Muscle of leg (tissue), 11 donors: ENCODE measurements around the gene DCAKD. TPM values are rescaled to one million over a fixed set of nuclear protein-coding genes. Genes with fewer than 3 reads are reported as not detected.

Experiments used
- DNase-seq: peaks from one replicate; pipeline ENCODE4 v3.0.0; 2013
- H3K27ac ChIP-seq: one replicate; pipeline ENCODE4 v1.5.1; 2013; ENCODE audit warnings: mild to moderate bottlenecking, low read length, control low read depth
- H3K27me3 ChIP-seq: one replicate; pipeline ENCODE4 v1.6.1; 2013; ENCODE audit warnings: low read length; ENCODE audit not compliant: control insufficient read depth, insufficient read depth
- H3K36me3 ChIP-seq: one replicate; pipeline ENCODE4 v1.6.1; 2013; ENCODE audit warnings: low read length; ENCODE audit not compliant: control insufficient read depth, insufficient read depth
- H3K4me1 ChIP-seq: one replicate; pipeline ENCODE4 v1.6.1; 2013; ENCODE audit warnings: low read length; ENCODE audit not compliant: control insufficient read depth, insufficient read depth
- H3K4me3 ChIP-seq: one replicate; pipeline ENCODE4 v1.5.1; 2013; ENCODE audit warnings: low read length, control low read depth
- H3K9me3 ChIP-seq: replicated peaks from 2 replicates; pipeline ENCODE4 v1.6.1; 2013; ENCODE audit warnings: low read depth, low read length; ENCODE audit not compliant: control insufficient read depth
- WGBS: methylation state at CpG from one replicate; pipeline ENCODE4 v1.1.5; 2013; ENCODE audit warnings: missing lambda C conversion rate; ENCODE audit not compliant: insufficient coverage; 5-methylcytosine and 5-hydroxymethylcytosine counted together
- polyA plus RNA-seq, 8 donors: library from polyadenylated mRNA; unstranded; fragments of 120-200 nt; gene quantifications; one replicate each; pipeline versions ENCODE4 v1.2.1 to v1.2.3, GENCODE V29; 2013; ENCODE audit warnings: inconsistent platforms in 1 of 8, low replicate concordance in 1 of 8; ENCODE audit not compliant: insufficient read length in 8 of 8, insufficient read depth in 1 of 8
- total RNA-seq: library from RNA; stranded (reverse); fragments of 120-200 nt; gene quantifications from one replicate; pipeline ENCODE4 v1.2.4, GENCODE V29; 2013

Gene DCAKD
- total and polyA plus RNA-seq, 9 donors, result 27.2 to 40.1 (median 33.2) TPM

- peaks cover 90% of the 10 kb centered on the region for H3K36me3 ChIP-seq
- no peak overlapping the region for H3K27ac ChIP-seq
- H3K9me3 ChIP-seq, result no peaks in the 10 kb centered on the region
- H3K27me3 ChIP-seq, result no peaks in the 10 kb centered on the region
- no peaks in the 10 kb centered on the region for H3K4me1 ChIP-seq
- WGBS, result 97% methylated on average over 6 of the region's 11 CpGs
- DNase-seq, result no peak
- no peak overlapping the region for H3K4me3 ChIP-seq
Observed at GRCh38 chr17:45091778-45092425, 40.5 kb upstream of the DCAKD start.

- H3K36me3 ChIP-seq, result peaks cover 86% of the 10 kb centered on the region
- no peaks in the 10 kb centered on the region for H3K9me3 ChIP-seq
- no peak overlapping the region for H3K4me3 ChIP-seq
- no peak overlapping the region for H3K27ac ChIP-seq
- DNase-seq, result no peak
- H3K27me3 ChIP-seq, result no peaks in the 10 kb centered on the region
- no peaks in the 10 kb centered on the region for H3K4me1 ChIP-seq
- 93% methylated on average over 2 of the region's 3 CpGs for WGBS
Observed at GRCh38 chr17:45090711-45091110, 39.3 kb upstream of the DCAKD start.

GRCh38 chr17:45088741-45089140 lies 37.3 kb upstream of the DCAKD start:
- no peaks in the 10 kb centered on the region for H3K27me3 ChIP-seq
- H3K9me3 ChIP-seq, result no peaks in the 10 kb centered on the region
- no peak for DNase-seq
- 92% methylated on average over 2 of the region's 3 CpGs for WGBS
- peaks cover 74% of the 10 kb centered on the region for H3K36me3 ChIP-seq
- H3K4me3 ChIP-seq, result no peak overlapping the region
- H3K27ac ChIP-seq, result no peak overlapping the region
- no peaks in the 10 kb centered on the region for H3K4me1 ChIP-seq

GRCh38 chr17:45087978-45088377 lies 36.5 kb upstream of the DCAKD start:
- H3K36me3 ChIP-seq, result peaks cover 72% of the 10 kb centered on the region

GRCh38 chr17:45087504-45087975 lies 36.1 kb upstream of the DCAKD start:
- H3K36me3 ChIP-seq, result peaks cover 70% of the 10 kb centered on the region
- no peaks in the 10 kb centered on the region for H3K9me3 ChIP-seq
- H3K27ac ChIP-seq, result no peak overlapping the region
- no peaks in the 10 kb centered on the region for H3K27me3 ChIP-seq
- H3K4me3 ChIP-seq, result no peak overlapping the region
- DNase-seq, result no peak
- H3K4me1 ChIP-seq, result no peaks in the 10 kb centered on the region
- WGBS, result 73% methylated on average over 2 of the region's 3 CpGs

More at GRCh38 chr17:45087978-45088377, 36.5 kb upstream of the DCAKD start:
- Histone ChIP-seq H3K27ac (no peak overlapping the region), H3K4me3 (no peak overlapping the region), H3K27me3 (no peaks in the 10 kb centered on the region), H3K9me3 (no peaks in the 10 kb centered on the region), H3K4me1 (no peaks in the 10 kb centered on the region)
- WGBS, result 90% methylated on average over 4 of the region's 5 CpGs
- DNase-seq, result no peak

- no peak for DNase-seq
- Histone ChIP-seq H3K27me3 (no peaks in the 10 kb centered on the region), H3K27ac (no peak overlapping the region), H3K4me3 (no peak overlapping the region), H3K36me3 (peaks cover 72% of the 10 kb centered on the region), H3K9me3 (no peaks in the 10 kb centered on the region), H3K4me1 (no peaks in the 10 kb centered on the region)
- WGBS, result 100% methylated on average over 1 of the region's 6 CpGs
Observed at GRCh38 chr17:45086865-45087503, 35.6 kb upstream of the DCAKD start.

GRCh38 chr17:45086391-45086790 lies 35.0 kb upstream of the DCAKD start:
- Histone ChIP-seq H3K27ac (no peak overlapping the region), H3K27me3 (no peaks in the 10 kb centered on the region), H3K36me3 (peaks cover 72% of the 10 kb centered on the region), H3K4me1 (no peaks in the 10 kb centered on the region), H3K4me3 (no peak overlapping the region), H3K9me3 (no peaks in the 10 kb centered on the region)
- WGBS, result 100% methylated on average over 2 of the region's 4 CpGs
- no peak for DNase-seq

- H3K27ac ChIP-seq, result no peak overlapping the region
- no peaks in the 10 kb centered on the region for H3K4me1 ChIP-seq
- 88% methylated on average over 3 of the region's 6 CpGs for WGBS
- no peaks in the 10 kb centered on the region for H3K9me3 ChIP-seq
- peaks cover 44% of the 10 kb centered on the region for H3K36me3 ChIP-seq
- H3K27me3 ChIP-seq, result no peaks in the 10 kb centered on the region
- DNase-seq, result no peak
- H3K4me3 ChIP-seq, result no peak overlapping the region
Observed at GRCh38 chr17:45081047-45081703, 29.7 kb upstream of the DCAKD start.

GRCh38 chr17:45077643-45078042 lies 26.2 kb upstream of the DCAKD start:
- peaks cover 45% of the 10 kb centered on the region for H3K36me3 ChIP-seq
- H3K27ac ChIP-seq, result no peak overlapping the region

GRCh38 chr17:45073414-45074070 lies 22.1 kb upstream of the DCAKD start:
- Histone ChIP-seq H3K9me3 (no peaks in the 10 kb centered on the region), H3K27ac (no peak overlapping the region), H3K36me3 (peaks cover 29% of the 10 kb centered on the region), H3K27me3 (no peaks in the 10 kb centered on the region), H3K4me3 (no peak overlapping the region), H3K4me1 (no peaks in the 10 kb centered on the region)
- DNase-seq, result peak; percentile 45
- WGBS, result 69% methylated on average over 2 of the region's 5 CpGs

More at GRCh38 chr17:45077643-45078042, 26.2 kb upstream of the DCAKD start:
- no peaks in the 10 kb centered on the region for H3K27me3 ChIP-seq
- no peaks in the 10 kb centered on the region for H3K9me3 ChIP-seq
- H3K4me1 ChIP-seq, result no peaks in the 10 kb centered on the region
- WGBS, result 100% methylated on average over 3 of the region's 3 CpGs
- H3K4me3 ChIP-seq, result no peak overlapping the region
- DNase-seq, result peak; percentile 20
